Calu3 (cell line): ENCODE results near the gene TSSC4. TPM values are rescaled to one million over a fixed set of nuclear protein-coding genes. Genes with fewer than 3 reads are reported as not detected.
A peak's percentile ranks its signal among the peaks of the same experiment; 100 is the strongest.

Experiments
- BruUV-seq: library from RNA; stranded (reverse); fragments of 400-500 nt; replicated peaks from 2 replicates; lab custom pipeline; 2021; lab: Mats Ljungman, UMichigan
- CTCF ChIA-PET: fragments of 300-600 bp; sonication (Branson Sonifier 250); formaldehyde crosslinking; loops from one replicate; lab custom pipeline; 2022; ENCODE audit warnings: antibody characterized with exemption; lab: Charles Lee
- DNase-seq: peaks from one replicate; pipeline ENCODE4 v3.0.0; 2022
- H3K27ac Mint-ChIP-seq: one replicate; pipeline ENCODE4 v1.8.0; 2022; ENCODE audit warnings: mixed read lengths; ENCODE audit not compliant: unreplicated experiment
- H3K27me3 Mint-ChIP-seq: one replicate; pipeline ENCODE4 v1.8.0; 2022; ENCODE audit warnings: mixed read lengths; ENCODE audit not compliant: unreplicated experiment
- H3K36me3 Mint-ChIP-seq: one replicate; pipeline ENCODE4 v1.8.0; 2022; ENCODE audit warnings: mild to moderate bottlenecking, moderate library complexity, mixed read lengths; ENCODE audit not compliant: insufficient read depth, unreplicated experiment
- H3K4me1 Mint-ChIP-seq: one replicate; pipeline ENCODE4 v1.8.0; 2022; ENCODE audit warnings: mild to moderate bottlenecking, low read depth, mixed read lengths; ENCODE audit not compliant: unreplicated experiment
- H3K4me3 Mint-ChIP-seq: one replicate; pipeline ENCODE4 v1.8.0; 2022; ENCODE audit warnings: mild to moderate bottlenecking, low read depth, moderate library complexity, mixed read lengths; ENCODE audit not compliant: unreplicated experiment
- H3K9me3 Mint-ChIP-seq: one replicate; pipeline ENCODE4 v1.8.0; 2022; ENCODE audit warnings: low read depth, mixed read lengths; ENCODE audit not compliant: unreplicated experiment
- intact Hi-C: fragments of 100-400 bp; cut with micrococcal nuclease; formaldehyde crosslinking; loops from one replicate; pipeline ENCODE4 v1.10.0; 2022; ENCODE audit not compliant: unreplicated experiment
- total RNA-seq: library from RNA; stranded (reverse); gene quantifications from 2 replicates; pipeline ENCODE4 v1.2.3, GENCODE V29; 2022
- TF ChIP-seq, protein P1 (sequence below): fragments of 200-600 bp; IDR thresholded peaks from one replicate; pipeline ENCODE4 v1.8.0; 2022; ENCODE audit warnings: antibody characterized with exemption; ENCODE audit not compliant: unreplicated experiment

TSSC4 gene
- total RNA-seq, 1 experiment from 2014 or later: 49.4 TPM

DNA sequence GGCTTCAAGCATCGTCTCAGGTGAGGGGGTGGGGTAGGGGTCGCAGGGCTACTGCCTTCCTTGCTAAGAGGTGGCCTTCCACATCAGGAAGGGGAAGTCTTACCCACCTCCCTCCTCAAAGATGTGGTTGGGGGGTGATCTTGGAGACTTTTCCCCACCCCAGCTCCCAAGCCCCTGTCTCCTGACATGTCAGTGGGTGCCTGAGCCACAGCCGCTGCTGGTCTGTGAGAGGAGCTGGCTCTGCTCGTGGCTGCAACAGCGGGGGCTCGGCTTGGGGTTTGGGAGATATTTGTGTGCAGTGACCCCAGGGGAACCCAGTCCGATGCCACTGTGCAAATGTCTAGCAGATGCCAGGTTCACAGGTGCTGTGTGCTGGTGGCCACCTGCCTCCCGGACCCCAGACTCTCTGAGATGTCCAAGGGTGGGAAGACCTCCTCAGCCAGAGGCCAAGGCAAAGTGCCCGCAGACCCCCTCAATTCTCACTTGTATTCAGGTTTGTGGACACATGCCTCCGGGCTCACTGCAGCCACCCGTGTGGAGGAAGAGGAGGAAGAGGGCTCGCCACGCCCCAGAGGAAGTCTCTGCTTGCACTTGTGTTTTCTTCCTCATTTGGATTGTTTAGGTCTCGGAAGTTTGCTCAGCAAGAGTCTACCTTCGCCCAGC lies 46.2 kb downstream of the TSSC4 start:
- H3K36me3 Mint-ChIP-seq: peaks cover 11% of the 10 kb centered on the region
- peak overlapping the region; percentile 76 for H3K4me3 Mint-ChIP-seq
- peaks cover 16% of the 10 kb centered on the region for H3K4me1 Mint-ChIP-seq
- no TSS peak for BruUV-seq
- peaks cover 23% of the 10 kb centered on the region for H3K27me3 Mint-ChIP-seq
- no peak for DNase-seq
- intact Hi-C loops: no loop called here
- no peaks in the 10 kb centered on the region for H3K9me3 Mint-ChIP-seq
- CTCF ChIA-PET: no interaction called here
- H3K27ac Mint-ChIP-seq: no peak overlapping the region
- TF ChIP-seq, protein P1, sequence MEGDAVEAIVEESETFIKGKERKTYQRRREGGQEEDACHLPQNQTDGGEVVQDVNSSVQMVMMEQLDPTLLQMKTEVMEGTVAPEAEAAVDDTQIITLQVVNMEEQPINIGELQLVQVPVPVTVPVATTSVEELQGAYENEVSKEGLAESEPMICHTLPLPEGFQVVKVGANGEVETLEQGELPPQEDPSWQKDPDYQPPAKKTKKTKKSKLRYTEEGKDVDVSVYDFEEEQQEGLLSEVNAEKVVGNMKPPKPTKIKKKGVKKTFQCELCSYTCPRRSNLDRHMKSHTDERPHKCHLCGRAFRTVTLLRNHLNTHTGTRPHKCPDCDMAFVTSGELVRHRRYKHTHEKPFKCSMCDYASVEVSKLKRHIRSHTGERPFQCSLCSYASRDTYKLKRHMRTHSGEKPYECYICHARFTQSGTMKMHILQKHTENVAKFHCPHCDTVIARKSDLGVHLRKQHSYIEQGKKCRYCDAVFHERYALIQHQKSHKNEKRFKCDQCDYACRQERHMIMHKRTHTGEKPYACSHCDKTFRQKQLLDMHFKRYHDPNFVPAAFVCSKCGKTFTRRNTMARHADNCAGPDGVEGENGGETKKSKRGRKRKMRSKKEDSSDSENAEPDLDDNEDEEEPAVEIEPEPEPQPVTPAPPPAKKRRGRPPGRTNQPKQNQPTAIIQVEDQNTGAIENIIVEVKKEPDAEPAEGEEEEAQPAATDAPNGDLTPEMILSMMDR: no peak

GRCh38 chr11:2447253-2447950 lies 46.9 kb downstream of the TSSC4 start:
- peaks cover 11% of the 10 kb centered on the region for H3K36me3 Mint-ChIP-seq
- H3K27me3 Mint-ChIP-seq: peaks cover 18% of the 10 kb centered on the region
- H3K4me3 Mint-ChIP-seq: no peak overlapping the region
- intact Hi-C loops: no loop called here
- CTCF ChIA-PET: no interaction called here
- H3K4me1 Mint-ChIP-seq: peaks cover 14% of the 10 kb centered on the region
- no peak overlapping the region for H3K27ac Mint-ChIP-seq
- BruUV-seq: no TSS peak
- DNase-seq: no peak
- no peaks in the 10 kb centered on the region for H3K9me3 Mint-ChIP-seq
- TF ChIP-seq, protein P1: no peak

DNA sequence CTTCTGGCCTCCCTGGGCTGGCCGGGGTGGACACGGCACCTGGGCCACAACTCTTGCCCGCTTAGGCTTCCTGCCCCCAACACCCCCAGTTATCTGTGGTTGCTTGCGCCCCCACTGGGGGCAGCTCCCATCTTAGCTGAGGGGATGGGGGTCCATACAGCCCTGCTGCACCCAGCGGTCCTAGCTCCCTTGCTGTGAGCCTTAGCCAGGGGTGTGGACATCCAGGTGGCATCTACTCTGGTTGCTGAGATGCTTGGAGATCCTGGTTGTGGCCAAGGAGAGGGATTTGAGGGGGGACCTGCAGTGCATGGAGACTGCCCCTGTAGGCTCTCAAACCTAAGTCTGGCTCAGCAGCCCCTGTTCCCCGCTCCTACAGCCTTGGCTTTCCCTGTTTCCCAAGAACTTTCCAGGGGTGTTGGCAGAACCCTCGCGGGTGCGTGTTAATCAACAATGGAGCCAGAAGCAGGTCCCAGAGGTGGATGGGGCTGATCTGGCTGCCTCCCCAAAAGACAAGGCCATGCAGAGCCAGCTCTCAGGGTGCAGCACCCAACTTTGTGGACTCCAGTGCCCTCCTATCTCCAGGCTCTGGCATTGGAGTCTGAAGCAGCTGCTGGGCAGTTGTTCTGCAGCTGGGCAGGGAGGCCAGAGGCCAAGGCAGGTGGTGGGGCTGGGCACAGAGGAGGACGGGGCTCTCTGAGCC lies 47.6 kb downstream of the TSSC4 start:
- CTCF ChIA-PET: no interaction called here
- BruUV-seq: no TSS peak
- H3K27me3 Mint-ChIP-seq: peaks cover 16% of the 10 kb centered on the region

More for the DNA sequence above, 47.6 kb downstream of the TSSC4 start:
- intact Hi-C loops: no loop called here
- Mint-ChIP-seq H3K36me3 (peaks cover 11% of the 10 kb centered on the region), H3K4me3 (no peak overlapping the region), H3K9me3 (no peaks in the 10 kb centered on the region), H3K27ac (no peak overlapping the region), H3K4me1 (peaks cover 7% of the 10 kb centered on the region)
- DNase-seq: no peak
- TF ChIP-seq, protein P1: no peak
